Pancreas (tissue), 10 donors: ENCODE measurements around the gene SRPK3. TPM values are rescaled to one million over a fixed set of nuclear protein-coding genes. Genes with fewer than 3 reads are reported as not detected.

Source experiments
- ATAC-seq, 4 donors: fragments of 200-7000 bp; cut with Tn5 transposase; one replicate each; pipeline versions ENCODE4 v1.8.0 to v1.9.1; 2020; ENCODE audit warnings: mild to moderate bottlenecking in 4 of 4, moderate library complexity in 4 of 4
- DNase-seq, 6 donors: peaks; one replicate each; pipeline ENCODE4 v3.0.0-alpha.2; 2020
- FAIRE-seq: peaks from 2 replicates; lab custom pipeline; 2012; peaks lifted over from hg19 to GRCh38; lab: Jason Lieb, UNC
- H3K27ac ChIP-seq, 4 donors: fragments of 200-600 bp; sonication (generic); 1 replicate in 3 of 4; 2 replicates in 1 of 4; pipeline versions ENCODE4 v1.5.0 to v1.8.0; 2020
- H3K27me3 ChIP-seq, 4 donors: fragments of 200-600 bp; one replicate each; pipeline ENCODE4 v1.8.0; 2021
- H3K36me3 ChIP-seq, 3 donors: fragments of 200-600 bp; sonication (generic) in 1 of 3; one replicate each; pipeline versions ENCODE4 v1.5.0 to v1.8.0; 2020 to 2021
- H3K4me1 ChIP-seq, 3 donors: fragments of 200-600 bp; one replicate each; pipeline ENCODE4 v1.8.0; 2021
- H3K4me3 ChIP-seq, 4 donors: fragments of 200-600 bp; sonication (generic) in 2 of 4; one replicate each; pipeline versions ENCODE4 v1.5.0 to v1.8.0; 2020 to 2021
- H3K9me3 ChIP-seq, 4 donors: fragments of 200-600 bp; one replicate each; pipeline ENCODE4 v1.8.0; 2021
- WGBS, 2 donors: extraction: QIAGEN DNeasy Blood & Tissue Kit; methylation state at CpG; one replicate each; pipeline ENCODE4 v1.1.7; 2013; 5-methylcytosine and 5-hydroxymethylcytosine counted together
- intact Hi-C, 3 donors: fragments of 100-400 bp; cut with DNase I; formaldehyde crosslinking; loops; one replicate each; pipeline versions ENCODE4 v1.11.1 to v1.14.2; 2022
- polyA plus RNA-seq, 2 donors: library from polyadenylated mRNA; stranded (reverse); fragments of 200-250 nt; gene quantifications; one replicate each; pipeline ENCODE4 v1.2.3, GENCODE V29; 2013
- total RNA-seq, 6 donors: library from RNA; stranded (reverse); fragmentation: NEBNext Ultra II Directional in 4 of 6; extraction: Animal tissue kit (Norgen Biotek cat#: 25700) in 4 of 6; gene quantifications; one replicate each; pipeline versions ENCODE4 v1.2.1 to v1.2.4, GENCODE V29; 2021 to 2023
- TF ChIP-seq, protein P1 (sequence below), 4 donors: fragments of 200-600 bp; sonication (generic) in 3 of 4; IDR thresholded peaks; one replicate each; pipeline versions ENCODE4 v1.5.0 to v1.8.0; 2021; ENCODE audit warnings: antibody characterized with exemption in 4 of 4
- donor health status: healthy with polysubstance abuse.
- donor health status: DM: no; HTN: no; CAD: no; lungs with moderate emphysema.
- donor health status: DM: no; HTN: no; CAD: no.
- donor health status: control.
- donor health status: control.
- donor health status: Bipolar disorder and iron deficiency.
- donor health status: DM: yes; HTN: yes; CAD: no.
- donor health status: DM: no; HTN: no; CAD: no.
- donor health status: DM: no; HTN: no; CAD: no.
- donor health status: DM: yes; HTN: yes; CAD: no.

SRPK3 gene
- total and polyA plus RNA-seq, 8 donors: 0.12 to 1.5 (median 0.24) TPM; not detected in 1

DNA sequence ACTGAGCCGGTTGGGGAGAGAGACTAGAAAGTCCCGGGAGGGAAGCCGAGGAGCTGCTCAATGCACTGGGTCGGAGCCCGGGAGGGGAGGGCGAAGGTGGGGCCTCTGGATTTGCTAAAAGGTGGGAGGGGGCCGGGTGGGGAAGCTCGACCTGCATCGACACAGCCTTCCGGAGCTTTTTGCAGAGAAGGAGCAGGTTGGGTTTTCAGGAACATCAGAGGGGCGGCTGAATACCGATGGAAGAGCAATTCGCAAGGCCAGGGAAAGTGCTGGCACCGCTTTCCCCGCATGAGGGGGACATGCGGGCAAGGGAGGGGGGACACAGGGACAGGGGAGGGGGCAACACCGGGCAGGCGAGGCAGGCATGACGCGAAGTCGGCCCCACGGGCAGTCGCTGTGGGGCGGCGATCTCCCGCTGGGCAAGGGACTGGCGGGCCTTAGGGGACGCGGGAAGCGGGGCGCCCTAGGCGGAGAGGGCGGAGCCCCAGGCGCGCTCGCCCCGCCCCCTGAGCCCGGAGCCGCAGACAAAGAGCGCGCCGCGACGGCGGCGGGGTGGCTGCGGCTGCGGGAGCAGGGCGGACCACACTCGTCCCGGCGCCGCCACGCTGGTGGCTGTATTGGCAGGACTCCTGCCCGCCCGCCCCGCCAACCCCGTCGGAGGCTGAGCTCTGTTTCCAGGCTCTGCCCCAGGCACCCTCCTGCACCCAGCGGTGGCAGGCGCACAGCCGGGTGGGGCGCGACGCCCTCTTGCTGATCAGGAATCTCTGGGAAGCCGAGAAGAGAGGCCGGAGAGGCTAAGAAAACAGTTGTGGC is 37.9 kb downstream of the SRPK3 start:
- TF ChIP-seq, protein P1, sequence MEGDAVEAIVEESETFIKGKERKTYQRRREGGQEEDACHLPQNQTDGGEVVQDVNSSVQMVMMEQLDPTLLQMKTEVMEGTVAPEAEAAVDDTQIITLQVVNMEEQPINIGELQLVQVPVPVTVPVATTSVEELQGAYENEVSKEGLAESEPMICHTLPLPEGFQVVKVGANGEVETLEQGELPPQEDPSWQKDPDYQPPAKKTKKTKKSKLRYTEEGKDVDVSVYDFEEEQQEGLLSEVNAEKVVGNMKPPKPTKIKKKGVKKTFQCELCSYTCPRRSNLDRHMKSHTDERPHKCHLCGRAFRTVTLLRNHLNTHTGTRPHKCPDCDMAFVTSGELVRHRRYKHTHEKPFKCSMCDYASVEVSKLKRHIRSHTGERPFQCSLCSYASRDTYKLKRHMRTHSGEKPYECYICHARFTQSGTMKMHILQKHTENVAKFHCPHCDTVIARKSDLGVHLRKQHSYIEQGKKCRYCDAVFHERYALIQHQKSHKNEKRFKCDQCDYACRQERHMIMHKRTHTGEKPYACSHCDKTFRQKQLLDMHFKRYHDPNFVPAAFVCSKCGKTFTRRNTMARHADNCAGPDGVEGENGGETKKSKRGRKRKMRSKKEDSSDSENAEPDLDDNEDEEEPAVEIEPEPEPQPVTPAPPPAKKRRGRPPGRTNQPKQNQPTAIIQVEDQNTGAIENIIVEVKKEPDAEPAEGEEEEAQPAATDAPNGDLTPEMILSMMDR (IDR thresholded peaks at IDR 0.05): no peak
- ATAC-seq (peak; percentile 61 to 95 (median 88)), FAIRE-seq (no peak), DNase-seq (peak in 2 of 6 donors; percentile 61 to 77)
- no peak overlapping the region for H3K27ac ChIP-seq
- intact Hi-C loops: loop anchor here in 1 of 3 donors (10.0 kb wide), 1 partner anchor 56 kb away; no protein-coding TSS in a partner anchor
- no peaks in the 10 kb centered on the region for H3K4me1 ChIP-seq
- peaks cover 0 to 17% (median 0%) of the 10 kb centered on the region in 4 donors for H3K27me3 ChIP-seq
- no peaks in the 10 kb centered on the region for H3K36me3 ChIP-seq
- H3K4me3 ChIP-seq: peak overlapping the region in 2 of 4 donors; percentile 23 to 46
- WGBS, 2 donors: 9 to 26% methylated on average over 45 to 67 of the region's 67 CpGs
- no peaks in the 10 kb centered on the region for H3K9me3 ChIP-seq

DNA sequence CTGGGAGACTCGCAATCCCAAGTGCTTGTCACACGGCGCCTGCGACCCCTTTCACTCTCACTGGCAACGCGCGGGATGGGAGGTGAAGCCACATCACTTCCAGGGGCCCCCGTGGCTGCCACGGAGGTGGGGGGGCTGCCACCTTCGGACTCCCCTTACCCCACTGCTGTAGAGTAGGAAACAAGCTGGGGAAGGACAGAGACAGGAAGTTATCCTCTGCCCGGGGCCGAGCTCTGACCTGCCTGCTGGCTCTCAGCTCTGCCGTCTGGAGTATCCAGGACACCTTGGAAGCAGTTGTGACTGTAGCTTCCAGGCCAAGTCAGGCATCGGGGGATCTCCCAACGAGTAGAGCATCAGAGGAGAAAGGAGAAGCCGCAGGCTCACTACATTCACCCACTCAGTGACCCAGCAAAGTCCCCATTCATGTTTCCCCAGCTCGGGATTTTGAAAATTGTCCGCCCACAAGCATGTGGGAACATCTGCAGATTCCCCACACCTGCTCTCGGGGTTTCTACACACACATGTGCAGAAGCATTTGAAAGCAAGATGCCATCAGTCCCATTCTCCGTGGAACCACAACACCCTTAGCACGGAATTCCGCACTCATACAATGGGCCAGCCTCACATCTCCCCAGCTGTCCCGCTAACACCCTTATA is 38.7 kb downstream of the SRPK3 start:
- no peak overlapping the region for H3K27ac ChIP-seq
- H3K36me3 ChIP-seq: no peaks in the 10 kb centered on the region
- FAIRE-seq (no peak), ATAC-seq (peak in 2 of 4 donors; percentile 28 to 47), DNase-seq (peak in 1 of 6 donors; percentile 41)
- TF ChIP-seq, protein P1 (IDR thresholded peaks at IDR 0.05): no peak
- H3K27me3 ChIP-seq: peaks cover 0 to 17% (median 0%) of the 10 kb centered on the region in 4 donors
- H3K4me1 ChIP-seq: no peaks in the 10 kb centered on the region
- 27 to 47% methylated on average over 20 to 23 of the region's 23 CpGs for WGBS, 2 donors
- peak overlapping the region in 2 of 4 donors; percentile 23 to 46 for H3K4me3 ChIP-seq
- H3K9me3 ChIP-seq: no peaks in the 10 kb centered on the region
- intact Hi-C loops: loop anchor here in 1 of 3 donors (10.0 kb wide), 1 partner anchor 55 kb away; no protein-coding TSS in a partner anchor

DNA sequence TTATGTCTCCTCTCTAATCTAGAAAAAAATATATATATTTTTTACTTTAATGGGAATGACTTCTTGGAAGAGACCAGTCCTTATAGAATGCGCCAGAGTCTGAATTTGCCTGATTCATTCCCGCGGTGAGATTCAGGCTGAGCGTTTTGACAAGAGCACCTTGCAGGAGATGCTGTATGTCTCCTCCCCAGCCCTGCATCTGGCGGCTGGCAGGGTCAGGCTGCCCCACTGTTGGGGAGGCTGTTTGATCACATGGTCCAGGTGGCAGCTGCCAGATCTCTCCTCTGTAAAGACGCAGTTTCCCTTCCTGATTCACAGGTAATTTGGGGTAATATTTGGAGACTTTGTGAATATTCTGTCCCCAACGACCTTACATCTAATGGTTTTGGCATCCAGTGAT is 39.8 kb downstream of the SRPK3 start:
- Histone ChIP-seq H3K4me3 (no peak overlapping the region), H3K9me3 (no peaks in the 10 kb centered on the region), H3K36me3 (no peaks in the 10 kb centered on the region), H3K4me1 (no peaks in the 10 kb centered on the region), H3K27ac (no peak overlapping the region), H3K27me3 (peaks cover 0 to 17% (median 1%) of the 10 kb centered on the region in 4 donors)
- FAIRE-seq: no peak
- no peak for ATAC-seq
- DNase-seq: no peak
- TF ChIP-seq, protein P1 (IDR thresholded peaks at IDR 0.05): no peak
- 67 to 73% methylated on average over 7 of the region's 7 CpGs for WGBS, 2 donors
- intact Hi-C loops: no loop called here

DNA sequence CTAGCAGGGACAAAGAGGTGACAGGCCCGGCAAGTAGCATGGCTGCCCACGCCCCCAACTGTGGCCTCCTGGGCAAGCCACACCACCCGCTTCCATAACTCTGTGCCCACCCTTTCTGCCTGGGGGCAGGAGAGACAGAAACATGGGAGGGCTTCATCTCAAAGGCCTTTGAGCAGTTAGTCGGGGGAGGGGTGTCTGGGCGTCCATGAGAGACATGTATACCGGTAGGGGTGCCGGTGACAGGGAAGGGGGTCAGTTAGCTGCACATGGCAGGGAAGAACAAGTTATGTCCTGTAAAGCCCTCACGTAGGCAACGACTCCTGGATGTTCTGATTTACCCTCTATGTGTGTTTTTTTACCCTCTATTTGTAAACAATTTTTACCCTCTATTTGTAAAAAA is 40.2 kb downstream of the SRPK3 start:
- no peak overlapping the region for H3K27ac ChIP-seq
- H3K9me3 ChIP-seq: no peaks in the 10 kb centered on the region
- TF ChIP-seq, protein P1 (IDR thresholded peaks at IDR 0.05): no peak
- DNase-seq (no peak), ATAC-seq (no peak), FAIRE-seq (no peak)
- no peak overlapping the region for H3K4me3 ChIP-seq
- intact Hi-C loops: no loop called here
- peaks cover 0 to 17% (median 1%) of the 10 kb centered on the region in 4 donors for H3K27me3 ChIP-seq
- 81 to 83% methylated on average over 9 of the region's 9 CpGs for WGBS, 2 donors
- no peaks in the 10 kb centered on the region for H3K4me1 ChIP-seq
- H3K36me3 ChIP-seq: no peaks in the 10 kb centered on the region
